Testis (tissue), 2 donors: Measurements from ENCODE around the gene TMC3.

Source experiments
- POLR2A ChIP-seq: fragments of 450-650 bp; IDR thresholded peaks from one replicate; pipeline ENCODE4 v1.6.1; 2017; ENCODE audit warnings: antibody characterized with exemption, mild to moderate bottlenecking, moderate library complexity
- TF ChIP-seq, protein P1 (sequence below), 3 experiments: fragments of 450-650 bp in 2 of 3; fragments of 200-600 bp in 1 of 3; sonication (generic) in 1 of 3; IDR thresholded peaks; one replicate each; pipeline ENCODE4 v1.5.1; 2016 to 2019; ENCODE audit warnings: antibody characterized with exemption in 3 of 3, mild to moderate bottlenecking in 2 of 3, moderate library complexity in 1 of 3

DNA sequence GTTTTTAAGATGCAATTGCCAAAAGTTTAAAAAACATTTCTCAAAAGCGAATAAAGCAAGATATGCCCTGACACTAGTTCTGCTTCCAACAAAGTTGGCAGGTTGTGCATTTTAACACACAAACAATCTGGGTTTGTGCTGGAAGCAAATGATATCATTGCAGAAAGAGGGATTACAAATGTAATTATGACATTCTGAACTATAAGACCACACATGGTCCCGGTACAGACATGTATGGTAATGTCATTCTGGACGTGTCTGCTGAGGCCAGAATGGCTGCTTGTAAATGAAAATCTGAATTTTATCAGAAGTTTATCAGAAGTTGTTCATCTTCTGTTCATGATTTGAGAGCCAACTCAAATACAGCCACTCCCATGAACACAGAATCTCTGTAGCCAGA lies 10.7 kb downstream of the TMC3 start:
- TF ChIP-seq, protein P1, sequence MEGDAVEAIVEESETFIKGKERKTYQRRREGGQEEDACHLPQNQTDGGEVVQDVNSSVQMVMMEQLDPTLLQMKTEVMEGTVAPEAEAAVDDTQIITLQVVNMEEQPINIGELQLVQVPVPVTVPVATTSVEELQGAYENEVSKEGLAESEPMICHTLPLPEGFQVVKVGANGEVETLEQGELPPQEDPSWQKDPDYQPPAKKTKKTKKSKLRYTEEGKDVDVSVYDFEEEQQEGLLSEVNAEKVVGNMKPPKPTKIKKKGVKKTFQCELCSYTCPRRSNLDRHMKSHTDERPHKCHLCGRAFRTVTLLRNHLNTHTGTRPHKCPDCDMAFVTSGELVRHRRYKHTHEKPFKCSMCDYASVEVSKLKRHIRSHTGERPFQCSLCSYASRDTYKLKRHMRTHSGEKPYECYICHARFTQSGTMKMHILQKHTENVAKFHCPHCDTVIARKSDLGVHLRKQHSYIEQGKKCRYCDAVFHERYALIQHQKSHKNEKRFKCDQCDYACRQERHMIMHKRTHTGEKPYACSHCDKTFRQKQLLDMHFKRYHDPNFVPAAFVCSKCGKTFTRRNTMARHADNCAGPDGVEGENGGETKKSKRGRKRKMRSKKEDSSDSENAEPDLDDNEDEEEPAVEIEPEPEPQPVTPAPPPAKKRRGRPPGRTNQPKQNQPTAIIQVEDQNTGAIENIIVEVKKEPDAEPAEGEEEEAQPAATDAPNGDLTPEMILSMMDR (IDR thresholded peaks at IDR 0.05) = no peak
- TF ChIP-seq POLR2A = no peak
